GM23338 (cell line): ENCODE data around the gene SERTAD3. TPM values are rescaled to one million over a fixed set of nuclear protein-coding genes. Genes with fewer than 3 reads are reported as not detected.

ENCODE experiments used
- ATAC-seq: fragments of 200-7000 bp; cut with Tn5 transposase; 3 replicates; pipeline ENCODE4 v1.9.1; 2020
- DNase-seq: peaks from one replicate; pipeline ENCODE4 v3.0.0-alpha.2; 2015; ENCODE audit warnings: low spot score
- H2AFZ ChIP-seq: fragments of 200-600 bp; sonication (generic); 2 replicates; pipeline ENCODE4 v1.8.0; 2016; ENCODE audit warnings: antibody characterized with exemption, mild to moderate bottlenecking, moderate library complexity
- H3F3A ChIP-seq: fragments of 200-600 bp; sonication (generic); replicated peaks from 2 replicates; pipeline ENCODE4 v1.8.0; 2017; ENCODE audit warnings: antibody characterized with exemption, mixed run types, low read depth
- H3K27ac ChIP-seq: fragments of 200-600 bp; sonication (generic); 2 replicates; pipeline ENCODE4 v1.6.1; 2016; ENCODE audit warnings: low read depth
- H3K27me3 ChIP-seq: fragments of 200-600 bp; sonication (generic); 2 replicates; pipeline ENCODE4 v1.8.0; 2016; ENCODE audit warnings: mild to moderate bottlenecking, mixed run types, moderate library complexity; ENCODE audit not compliant: insufficient read depth
- H3K36me3 ChIP-seq: fragments of 200-600 bp; sonication (generic); 2 replicates; pipeline ENCODE4 v1.8.0; 2016; ENCODE audit warnings: mild to moderate bottlenecking; ENCODE audit not compliant: insufficient read depth
- H3K4me1 ChIP-seq: fragments of 200-600 bp; sonication (generic); 2 replicates; pipeline ENCODE4 v1.8.0; 2016; ENCODE audit warnings: mild to moderate bottlenecking, moderate library complexity; ENCODE audit not compliant: insufficient read depth
- H3K4me2 ChIP-seq: fragments of 200-600 bp; sonication (generic); 2 replicates; pipeline ENCODE4 v1.7.1; 2017; ENCODE audit warnings: mixed run types
- H3K4me3 ChIP-seq: fragments of 200-600 bp; sonication (generic); 2 replicates; pipeline ENCODE4 v1.6.1; 2016; ENCODE audit warnings: mixed run types
- H3K79me2 ChIP-seq: fragments of 200-600 bp; sonication (generic); replicated peaks from 2 replicates; pipeline ENCODE4 v1.8.0; 2017; ENCODE audit warnings: mild to moderate bottlenecking; ENCODE audit not compliant: insufficient read depth
- H3K9me2 ChIP-seq: fragments of 200-600 bp; sonication (generic); 2 replicates; pipeline ENCODE4 v1.8.0; 2017; ENCODE audit not compliant: insufficient read depth
- H4K20me1 ChIP-seq: fragments of 200-600 bp; sonication (generic); replicated peaks from 2 replicates; pipeline ENCODE4 v1.8.0; 2017; ENCODE audit warnings: mild to moderate bottlenecking; ENCODE audit not compliant: insufficient read depth
- H3K27ac Mint-ChIP-seq: 2 replicates; pipeline ENCODE4 v1.8.0; 2020; ENCODE audit warnings: inconsistent platforms, mild to moderate bottlenecking, moderate library complexity, mixed read lengths
- H3K27me3 Mint-ChIP-seq: 3 replicates; pipeline ENCODE4 v1.8.0; 2022; ENCODE audit warnings: low read depth, mild to moderate bottlenecking, moderate library complexity, mixed read lengths, inconsistent platforms; ENCODE audit not compliant: insufficient read depth, poor library complexity
- H3K36me3 Mint-ChIP-seq: 3 replicates; pipeline ENCODE4 v1.8.0; 2021; ENCODE audit warnings: low read depth, mild to moderate bottlenecking, inconsistent platforms, moderate library complexity, mixed read lengths
- H3K4me1 Mint-ChIP-seq: 3 replicates; pipeline ENCODE4 v1.8.0; 2020; ENCODE audit warnings: mild to moderate bottlenecking, inconsistent platforms, mixed read lengths
- H3K4me3 Mint-ChIP-seq: 3 replicates; pipeline ENCODE4 v1.8.0; 2021; ENCODE audit warnings: moderate library complexity, mild to moderate bottlenecking, inconsistent platforms, mixed read lengths
- H3K9me3 Mint-ChIP-seq: 3 replicates; pipeline ENCODE4 v1.8.0; 2020; ENCODE audit warnings: moderate library complexity, mild to moderate bottlenecking, inconsistent platforms, mixed read lengths
- CTCF ChIP-seq, 2 experiments: fragments of 200-600 bp in 1 of 2; sonication (generic) in 1 of 2; conservative IDR thresholded peaks; 2 replicates each; pipeline versions ENCODE4 v1.5.1 to v1.6.1; 2016 to 2017; ENCODE audit warnings: antibody characterized with exemption in 2 of 2, low read depth in 2 of 2, mild to moderate bottlenecking in 2 of 2, moderate library complexity in 1 of 2
- EZH2 ChIP-seq: fragments of 200-600 bp; sonication (generic); IDR thresholded peaks from one replicate; pipeline ENCODE4 v1.8.0; 2017; ENCODE audit warnings: antibody characterized with exemption, mild to moderate bottlenecking, low read depth; ENCODE audit not compliant: unreplicated experiment
- EZH2phosphoT487 ChIP-seq: fragments of 200-600 bp; sonication (generic); IDR thresholded peaks from one replicate; pipeline ENCODE4 v1.8.1; 2018; ENCODE audit warnings: antibody characterized with exemption; ENCODE audit not compliant: unreplicated experiment
- NANOG ChIP-seq: IDR thresholded peaks from 2 replicates; pipeline ENCODE4 v1.6.1; 2016; ENCODE audit warnings: antibody characterized with exemption, borderline replicate concordance
- POLR2AphosphoS5 ChIP-seq: IDR thresholded peaks from 2 replicates; pipeline ENCODE4 v1.6.1; 2016; ENCODE audit warnings: antibody characterized with exemption, low read depth
- STAT1 ChIP-seq: IDR thresholded peaks from one replicate; pipeline ENCODE4 v1.6.1; 2016; ENCODE audit warnings: antibody characterized with exemption; ENCODE audit not compliant: unreplicated experiment
- ZNF114 ChIP-seq: fragments of 250-450 bp; sonication (Bioruptor Pico); IDR thresholded peaks from 2 replicates; pipeline ENCODE4 v1.5.0; 2020; ENCODE audit warnings: mild to moderate bottlenecking, moderate library complexity
- polyA plus RNA-seq: library from polyadenylated mRNA; unstranded; fragments of >200 nt; fragmentation: Nextera tagmentation; extraction: Ambion mirVana; gene quantifications from 2 replicates; pipeline ENCODE4 v1.2.1, GENCODE V29; 2016
- total RNA-seq: library from RNA; depleted of rRNA; stranded (reverse); fragments of >200 nt; shearing (Covaris generic); gene quantifications from 2 replicates; pipeline ENCODE4 v1.2.3, GENCODE V29; 2014
- TF ChIP-seq, protein P1 (sequence below): IDR thresholded peaks from one replicate; pipeline ENCODE4 v1.6.1; 2018; ENCODE audit warnings: antibody characterized with exemption; ENCODE audit not compliant: unreplicated experiment

SERTAD3 gene
- total and polyA plus RNA-seq, 2 experiments from 2014 or later: 15.4 to 24.1 TPM

DNA sequence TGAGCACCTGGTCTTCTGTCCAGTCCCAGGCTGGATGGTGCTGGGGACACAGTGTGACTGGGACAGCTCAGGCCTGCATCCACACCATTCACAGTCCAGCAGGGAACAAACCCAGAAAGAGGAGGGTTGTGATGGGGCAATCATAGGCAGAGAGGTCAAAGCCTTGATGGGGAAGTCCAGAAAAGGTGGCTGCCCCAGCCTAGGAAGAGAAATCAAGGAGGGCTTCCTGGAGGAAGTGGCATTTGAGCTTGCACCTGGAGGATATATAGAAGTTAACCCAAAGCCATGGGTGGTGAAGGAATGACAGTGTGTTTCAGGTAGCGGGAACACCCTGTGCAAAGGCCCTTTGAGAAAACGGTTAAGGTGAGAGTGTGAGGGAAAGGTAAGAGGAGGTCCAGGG is 28.4 kb downstream of the SERTAD3 start:
- no peak overlapping the region for H2AFZ ChIP-seq

GRCh38 chr19:40414542-40415535 is 29.3 kb downstream of the SERTAD3 start:
- no peaks in the 10 kb centered on the region for H3F3A ChIP-seq
- H3K27ac ChIP-seq: no peak overlapping the region
- Mint-ChIP-seq H3K9me3 (no peaks in the 10 kb centered on the region), H3K27ac (no peak overlapping the region), H3K4me3 (no peak overlapping the region), H3K4me1 (peaks cover 34% of the 10 kb centered on the region), H3K36me3 (peaks cover 2% of the 10 kb centered on the region; the same call in 1 of the 3 replicates), H3K27me3 (peaks cover 2% of the 10 kb centered on the region)
- H2AFZ ChIP-seq: no peak overlapping the region
- H3K27me3 ChIP-seq: no peaks in the 10 kb centered on the region
- H3K4me1 ChIP-seq: peaks cover 21% of the 10 kb centered on the region
- TF ChIP-seq EZH2phosphoT487 (no peak), CTCF (conservative IDR thresholded peaks at IDR 0.05; ENCODE audit: low read depth in 2 of 2) (no peak), STAT1 (no peak), ZNF114 (CRISPR knock-in tag) (no peak), EZH2 (no peak)
- TF ChIP-seq, protein P1, sequence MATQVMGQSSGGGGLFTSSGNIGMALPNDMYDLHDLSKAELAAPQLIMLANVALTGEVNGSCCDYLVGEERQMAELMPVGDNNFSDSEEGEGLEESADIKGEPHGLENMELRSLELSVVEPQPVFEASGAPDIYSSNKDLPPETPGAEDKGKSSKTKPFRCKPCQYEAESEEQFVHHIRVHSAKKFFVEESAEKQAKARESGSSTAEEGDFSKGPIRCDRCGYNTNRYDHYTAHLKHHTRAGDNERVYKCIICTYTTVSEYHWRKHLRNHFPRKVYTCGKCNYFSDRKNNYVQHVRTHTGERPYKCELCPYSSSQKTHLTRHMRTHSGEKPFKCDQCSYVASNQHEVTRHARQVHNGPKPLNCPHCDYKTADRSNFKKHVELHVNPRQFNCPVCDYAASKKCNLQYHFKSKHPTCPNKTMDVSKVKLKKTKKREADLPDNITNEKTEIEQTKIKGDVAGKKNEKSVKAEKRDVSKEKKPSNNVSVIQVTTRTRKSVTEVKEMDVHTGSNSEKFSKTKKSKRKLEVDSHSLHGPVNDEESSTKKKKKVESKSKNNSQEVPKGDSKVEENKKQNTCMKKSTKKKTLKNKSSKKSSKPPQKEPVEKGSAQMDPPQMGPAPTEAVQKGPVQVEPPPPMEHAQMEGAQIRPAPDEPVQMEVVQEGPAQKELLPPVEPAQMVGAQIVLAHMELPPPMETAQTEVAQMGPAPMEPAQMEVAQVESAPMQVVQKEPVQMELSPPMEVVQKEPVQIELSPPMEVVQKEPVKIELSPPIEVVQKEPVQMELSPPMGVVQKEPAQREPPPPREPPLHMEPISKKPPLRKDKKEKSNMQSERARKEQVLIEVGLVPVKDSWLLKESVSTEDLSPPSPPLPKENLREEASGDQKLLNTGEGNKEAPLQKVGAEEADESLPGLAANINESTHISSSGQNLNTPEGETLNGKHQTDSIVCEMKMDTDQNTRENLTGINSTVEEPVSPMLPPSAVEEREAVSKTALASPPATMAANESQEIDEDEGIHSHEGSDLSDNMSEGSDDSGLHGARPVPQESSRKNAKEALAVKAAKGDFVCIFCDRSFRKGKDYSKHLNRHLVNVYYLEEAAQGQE: no peak
- ATAC-seq: no peak; the same call in 2 of the 3 replicates
- no peak overlapping the region for H3K4me2 ChIP-seq
- no peaks in the 10 kb centered on the region for H3K9me2 ChIP-seq
- no peaks in the 10 kb centered on the region for H4K20me1 ChIP-seq
- no peak for DNase-seq
- no peaks in the 10 kb centered on the region for H3K79me2 ChIP-seq
- H3K36me3 ChIP-seq: no peaks in the 10 kb centered on the region
- no peak overlapping the region for H3K4me3 ChIP-seq

More for the DNA sequence above, 28.4 kb downstream of the SERTAD3 start:
- peaks cover 15% of the 10 kb centered on the region for H3K4me1 ChIP-seq
- ATAC-seq (no peak), DNase-seq (no peak)
- Mint-ChIP-seq H3K27me3 (peaks cover 2% of the 10 kb centered on the region), H3K9me3 (no peaks in the 10 kb centered on the region), H3K4me3 (no peak overlapping the region; the same call in 2 of the 3 replicates), H3K4me1 (peaks cover 29% of the 10 kb centered on the region), H3K36me3 (peaks cover 3% of the 10 kb centered on the region; the same call in 1 of the 3 replicates), H3K27ac (no peak overlapping the region)
- no peaks in the 10 kb centered on the region for H3K79me2 ChIP-seq
- H3K4me3 ChIP-seq: no peak overlapping the region
- no peaks in the 10 kb centered on the region for H4K20me1 ChIP-seq
- TF ChIP-seq CTCF (conservative IDR thresholded peaks at IDR 0.05; ENCODE audit: low read depth in 2 of 2): no peak
- no peak for TF ChIP-seq NANOG
- no peak for TF ChIP-seq POLR2AphosphoS5
- TF ChIP-seq EZH2phosphoT487: no peak
- H3F3A ChIP-seq: no peaks in the 10 kb centered on the region
- H3K27me3 ChIP-seq: no peaks in the 10 kb centered on the region
- H3K4me2 ChIP-seq: no peak overlapping the region
- H3K27ac ChIP-seq: no peak overlapping the region
- H3K36me3 ChIP-seq: no peaks in the 10 kb centered on the region
- H3K9me2 ChIP-seq: no peaks in the 10 kb centered on the region
